Ascending aorta (tissue), 2 donors: Measurements from ENCODE around the gene GRIN3A. TPM values are rescaled to one million over a fixed set of nuclear protein-coding genes. Genes with fewer than 3 reads are reported as not detected.
A peak's percentile ranks its signal among the peaks of the same experiment; 100 is the strongest.

ENCODE experiments used
- DNase-seq, 2 donors: peaks; one replicate each; pipeline ENCODE4 v3.0.0-alpha.2; 2019; ENCODE audit warnings: low spot score in 2 of 2
- H3K27ac ChIP-seq, 2 donors: fragments of 200-600 bp; sonication (generic); one replicate each; pipeline ENCODE4 v1.5.1; 2016 to 2017; ENCODE audit warnings: mild to moderate bottlenecking in 1 of 2
- H3K27me3 ChIP-seq: fragments of 200-600 bp; sonication (generic); one replicate; pipeline ENCODE4 v1.5.1; 2017
- H3K36me3 ChIP-seq, 2 donors: fragments of 200-600 bp; sonication (generic); one replicate each; pipeline ENCODE4 v1.5.1; 2016
- H3K4me1 ChIP-seq, 2 donors: fragments of 200-600 bp; sonication (generic); one replicate each; pipeline ENCODE4 v1.5.1; 2016 to 2017; ENCODE audit warnings: mild to moderate bottlenecking in 1 of 2
- H3K4me3 ChIP-seq, 2 donors: fragments of 200-600 bp; sonication (generic); one replicate each; pipeline ENCODE4 v1.5.1; 2016 to 2017; ENCODE audit warnings: mild to moderate bottlenecking in 1 of 2
- H3K9me3 ChIP-seq, 2 donors: fragments of 200-600 bp; sonication (generic); one replicate each; pipeline ENCODE4 v1.5.1; 2016
- CTCF ChIP-seq, 3 experiments: fragments of 200-600 bp in 2 of 3; fragments of 450-650 bp in 1 of 3; sonication (generic) in 2 of 3; IDR thresholded peaks; one replicate each; pipeline ENCODE4 v1.5.1; 2016 to 2019; ENCODE audit warnings: antibody characterized with exemption in 3 of 3, mild to moderate bottlenecking in 1 of 3, moderate library complexity in 1 of 3
- intact Hi-C: fragments of 100-400 bp; cut with DNase I; formaldehyde crosslinking; loops from one replicate; pipeline ENCODE4 v1.15.1; 2023
- total RNA-seq: library from RNA; depleted of rRNA; stranded (reverse); fragments of >200 nt; gene quantifications from one replicate; pipeline ENCODE4 v1.1.0, GENCODE V29; 2016

Gene GRIN3A
- total RNA-seq, 1 donor from 2014 or later: not detected

DNA sequence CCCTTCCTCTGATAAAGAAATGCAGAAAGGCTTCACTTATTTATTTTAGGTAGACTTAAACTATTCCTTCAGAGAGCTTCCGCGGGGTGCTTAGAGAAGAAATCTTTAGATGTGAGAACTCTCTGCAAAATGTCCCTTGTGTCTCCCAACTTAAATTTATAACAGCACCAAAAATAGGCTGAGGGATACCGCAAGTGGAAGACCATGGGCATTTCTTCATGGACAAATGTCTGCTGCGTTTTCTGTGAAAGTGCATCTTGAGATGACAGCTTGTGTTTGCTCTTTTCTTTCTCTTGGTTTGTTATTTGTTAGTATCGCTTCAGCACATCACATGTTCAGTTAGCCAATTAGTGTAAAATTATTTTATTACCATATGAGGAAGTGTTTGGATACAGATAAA, 15.3 kb upstream of the GRIN3A start:
- no peak for TF ChIP-seq CTCF (IDR thresholded peaks at IDR 0.05)
- Histone ChIP-seq H3K36me3 (no peaks in the 10 kb centered on the region), H3K4me1 (no peaks in the 10 kb centered on the region), H3K27me3 (no peaks in the 10 kb centered on the region), H3K27ac (no peak overlapping the region), H3K4me3 (no peak overlapping the region), H3K9me3 (no peaks in the 10 kb centered on the region)
- DNase-seq: no peak
- intact Hi-C loops: no loop called here

DNA sequence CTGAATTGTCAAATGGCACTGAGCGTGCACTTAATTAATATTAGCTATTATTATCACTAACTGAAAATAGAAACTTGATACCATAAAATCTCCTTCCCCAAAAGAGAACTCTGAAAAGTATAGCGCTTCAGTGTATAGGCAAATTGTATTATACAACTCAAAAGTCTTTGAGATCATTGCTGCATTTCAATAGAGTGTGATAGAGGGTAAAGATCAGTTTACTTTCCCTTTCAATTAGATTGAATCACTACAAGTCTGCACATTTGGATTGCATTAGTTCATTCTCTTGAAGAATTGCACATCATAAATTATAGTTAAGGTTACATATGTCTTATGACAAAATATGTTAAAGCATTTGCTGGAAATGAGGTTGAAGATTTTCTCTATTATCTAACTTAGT, 13.4 kb upstream of the GRIN3A start:
- Histone ChIP-seq H3K27ac (no peak overlapping the region), H3K9me3 (no peaks in the 10 kb centered on the region), H3K27me3 (no peaks in the 10 kb centered on the region), H3K4me1 (no peaks in the 10 kb centered on the region), H3K36me3 (no peaks in the 10 kb centered on the region), H3K4me3 (no peak overlapping the region)
- no peak for TF ChIP-seq CTCF (IDR thresholded peaks at IDR 0.05)
- intact Hi-C loops: no loop called here
- DNase-seq: no peak

DNA sequence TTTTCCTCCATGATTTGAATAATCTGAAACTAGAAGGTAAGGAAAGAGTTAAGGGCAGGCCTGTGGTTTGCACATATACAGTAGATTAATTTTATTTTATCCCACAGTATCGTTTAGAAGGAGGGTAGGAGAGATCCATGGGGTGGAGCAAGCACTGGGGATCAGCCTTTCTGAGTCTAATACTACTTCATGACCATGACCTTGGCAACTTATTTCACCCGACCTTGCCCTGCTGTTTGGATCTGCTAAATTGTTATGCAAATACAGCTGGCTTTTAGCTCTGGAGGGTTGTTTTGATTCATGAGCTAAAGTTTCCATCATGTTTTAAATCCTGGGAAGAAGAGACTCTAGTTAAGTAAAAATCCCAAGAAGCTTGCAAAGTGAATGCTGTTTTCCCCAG, 864 bp upstream of the GRIN3A start:
- peaks cover 0 to 3% of the 10 kb centered on the region in 2 donors for H3K4me1 ChIP-seq
- intact Hi-C loops: no loop called here
- H3K27me3 ChIP-seq: no peaks in the 10 kb centered on the region
- no peak for TF ChIP-seq CTCF (IDR thresholded peaks at IDR 0.05)
- no peaks in the 10 kb centered on the region for H3K36me3 ChIP-seq
- DNase-seq: no peak
- H3K4me3 ChIP-seq: no peak overlapping the region
- no peak overlapping the region for H3K27ac ChIP-seq
- no peaks in the 10 kb centered on the region for H3K9me3 ChIP-seq

- H3K27ac ChIP-seq: no peak overlapping the region
Measured at GRCh38 chr9:101737705-101738565, 512 bp downstream of the GRIN3A start.

GRCh38 chr9:101737165-101737704, 1.2 kb downstream of the GRIN3A start:
- TF ChIP-seq CTCF (IDR thresholded peaks at IDR 0.05): no peak
- Histone ChIP-seq H3K9me3 (no peaks in the 10 kb centered on the region), H3K36me3 (no peaks in the 10 kb centered on the region), H3K27me3 (no peaks in the 10 kb centered on the region), H3K4me3 (peak overlapping the region in 1 of 2 donors; percentile 39), H3K27ac (no peak overlapping the region), H3K4me1 (peaks cover 0 to 3% of the 10 kb centered on the region in 2 donors)
- DNase-seq: no peak
- intact Hi-C loops: no loop called here

More at GRCh38 chr9:101737705-101738565, 512 bp downstream of the GRIN3A start:
- H3K4me1 ChIP-seq: peaks cover 0 to 3% of the 10 kb centered on the region in 2 donors
- intact Hi-C loops: no loop called here
- TF ChIP-seq CTCF (IDR thresholded peaks at IDR 0.05): no peak
- DNase-seq: no peak
- H3K27me3 ChIP-seq: no peaks in the 10 kb centered on the region
- peak overlapping the region; percentile 39 to 55 for H3K4me3 ChIP-seq
- H3K9me3 ChIP-seq: no peaks in the 10 kb centered on the region
- no peaks in the 10 kb centered on the region for H3K36me3 ChIP-seq
